DMS153 treated with DMSO at 0.1 percent for 48 hours (cell line): ENCODE data around the gene MACO1.
"Not testable (repeated sequence)": the region's sequence is repeated elsewhere in the genome, so short reads cannot be mapped to it uniquely, and the experiment has no call there.

Experiments
- DNase-seq: peaks from one replicate; lab custom pipeline; 2025; ENCODE audit not compliant: unreplicated experiment; lab: John Stamatoyannopoulos, UW

Gene MACO1

GRCh38 chr1:25420715-25421114 lies 10.0 kb upstream of the MACO1 start, which contains the start of gene RHCE:
Gene RHCE, minus strand, starts transcription at chr1:25420825. Its CDS starts 39 bp downstream, at chr1:25420786.
- not testable (repeated sequence) for DNase-seq

- not testable (repeated sequence) for DNase-seq
Measured at GRCh38 chr1:25423206-25423605, 7.5 kb upstream of the MACO1 start.

- no peak for DNase-seq
Measured at GRCh38 chr1:25425098-25426085, 5.3 kb upstream of the MACO1 start.

- DNase-seq, result no peak
Measured at GRCh38 chr1:25427696-25428095, 3.0 kb upstream of the MACO1 start.

GRCh38 chr1:25428475-25429166 lies 2.1 kb upstream of the MACO1 start:
- DNase-seq, result no peak

- DNase-seq, result no peak
Measured at GRCh38 chr1:25430967-25431881, 527 bp downstream of the MACO1 start.

- DNase-seq, result no peak
Measured at GRCh38 chr1:25431955-25432719, 1.4 kb downstream of the MACO1 start.

- DNase-seq, result no peak
Measured at GRCh38 chr1:25432749-25433388, 2.2 kb downstream of the MACO1 start.

- DNase-seq, result no peak
Measured at GRCh38 chr1:25433389-25434186, 2.9 kb downstream of the MACO1 start.

- DNase-seq, result no peak
Measured at GRCh38 chr1:25435397-25436108, 4.9 kb downstream of the MACO1 start.

GRCh38 chr1:25437672-25438071 lies 7.0 kb downstream of the MACO1 start:
- no peak for DNase-seq

- DNase-seq, result no peak
Measured at GRCh38 chr1:25439287-25439686, 8.6 kb downstream of the MACO1 start.

- no peak for DNase-seq
Measured at GRCh38 chr1:25442178-25442577, 11.5 kb downstream of the MACO1 start.

GRCh38 chr1:25443030-25443699 lies 12.5 kb downstream of the MACO1 start:
- DNase-seq, result no peak

GRCh38 chr1:25444604-25445003 lies 13.9 kb downstream of the MACO1 start:
- not testable (repeated sequence) for DNase-seq

GRCh38 chr1:25445993-25446538 lies 15.4 kb downstream of the MACO1 start:
- no peak for DNase-seq

- DNase-seq, result no peak
Measured at GRCh38 chr1:25447547-25447946, 16.9 kb downstream of the MACO1 start.
